ENCODE measurements around the gene QKI. TPM values are rescaled to one million over a fixed set of nuclear protein-coding genes. Genes with fewer than 3 reads are reported as not detected.

The QKI gene
- total RNA-seq, 1 experiment from 2014 or later = 50.8 TPM

- H3K9me3 ChIP-seq (ENCODE audit: insufficient read depth, low read depth) = no peaks in the 10 kb centered on the region
- H3K27ac ChIP-seq = no peak overlapping the region
- DNase-seq = no peak
- TF ChIP-seq CTCF (conservative IDR thresholded peaks at IDR 0.05) = no peak
- no peak for TF ChIP-seq EZH2 (IDR thresholded peaks at IDR 0.05; ENCODE audit: low read depth)
- H2AFZ ChIP-seq = no peak overlapping the region
- H3K36me3 ChIP-seq (ENCODE audit: low read depth) = peaks cover 11% of the 10 kb centered on the region; the same call in 1 of the 2 replicates
- no peaks in the 10 kb centered on the region for H3K4me1 ChIP-seq (replicated peaks; ENCODE audit: insufficient read depth)
- no peaks in the 10 kb centered on the region for H3K27me3 ChIP-seq (ENCODE audit: insufficient read depth, low read depth)
- H3K4me2 ChIP-seq = no peak overlapping the region
- H3K4me3 ChIP-seq = no peak overlapping the region
- POLR2A ChIA-PET (ENCODE audit: unreplicated experiment) = no interaction called here
- BruUV-seq (replicated peaks) = no TSS peak
- H4K20me1 ChIP-seq (ENCODE audit: insufficient read depth) = peaks cover 87% of the 10 kb centered on the region
- peaks cover 13% of the 10 kb centered on the region for H3F3A ChIP-seq (ENCODE audit: insufficient read depth, low read depth)
- intact Hi-C loops (cut with micrococcal nuclease; ENCODE audit: unreplicated experiment) = no loop called here
- no peaks in the 10 kb centered on the region for H3K9me2 ChIP-seq (ENCODE audit: insufficient read depth)
- CTCF ChIA-PET = no interaction called here
- peaks cover 99% of the 10 kb centered on the region for H3K79me2 ChIP-seq (ENCODE audit: low read depth)
Measured at GRCh38 chr6:163459007-163459406, 44.5 kb downstream of the QKI start.

GRCh38 chr6:163459536-163459935 lies 45.0 kb downstream of the QKI start:
- BruUV-seq (replicated peaks) = no TSS peak
- no peak overlapping the region for H3K4me3 ChIP-seq
- no peak for DNase-seq
- ChIA-PET POLR2A (ENCODE audit: unreplicated experiment) (no interaction called here), CTCF (no interaction called here)
- no peaks in the 10 kb centered on the region for H3K27me3 ChIP-seq (ENCODE audit: insufficient read depth, low read depth)
- H3K4me2 ChIP-seq = no peak overlapping the region
- peaks cover 98% of the 10 kb centered on the region for H3K79me2 ChIP-seq (ENCODE audit: low read depth)
- TF ChIP-seq EZH2 (IDR thresholded peaks at IDR 0.05; ENCODE audit: low read depth) (no peak), CTCF (conservative IDR thresholded peaks at IDR 0.05) (no peak)
- no peaks in the 10 kb centered on the region for H3K9me2 ChIP-seq (ENCODE audit: insufficient read depth)
- H4K20me1 ChIP-seq (ENCODE audit: insufficient read depth) = peaks cover 87% of the 10 kb centered on the region
- H2AFZ ChIP-seq = no peak overlapping the region
- no peaks in the 10 kb centered on the region for H3K9me3 ChIP-seq (ENCODE audit: insufficient read depth, low read depth)
- H3F3A ChIP-seq (ENCODE audit: insufficient read depth, low read depth) = peaks cover 11% of the 10 kb centered on the region; the same call in 1 of the 2 replicates
- H3K36me3 ChIP-seq (ENCODE audit: low read depth) = peaks cover 8% of the 10 kb centered on the region; the same call in 1 of the 2 replicates
- H3K4me1 ChIP-seq (replicated peaks; ENCODE audit: insufficient read depth) = no peaks in the 10 kb centered on the region
- no peak overlapping the region for H3K27ac ChIP-seq
- intact Hi-C loops (cut with micrococcal nuclease; ENCODE audit: unreplicated experiment) = no loop called here

- Histone ChIP-seq H3K36me3 (ENCODE audit: low read depth) (peaks cover 5% of the 10 kb centered on the region; the same call in 1 of the 2 replicates), H3K4me3 (no peak overlapping the region), H3K27ac (no peak overlapping the region), H3K9me3 (ENCODE audit: insufficient read depth, low read depth) (no peaks in the 10 kb centered on the region), H3K4me1 (replicated peaks; ENCODE audit: insufficient read depth) (no peaks in the 10 kb centered on the region), H2AFZ (no peak overlapping the region), H3K4me2 (no peak overlapping the region), H3K9me2 (ENCODE audit: insufficient read depth) (no peaks in the 10 kb centered on the region), H4K20me1 (ENCODE audit: insufficient read depth) (peaks cover 81% of the 10 kb centered on the region), H3F3A (ENCODE audit: insufficient read depth, low read depth) (peaks cover 11% of the 10 kb centered on the region; the same call in 1 of the 2 replicates), H3K27me3 (ENCODE audit: insufficient read depth, low read depth) (no peaks in the 10 kb centered on the region), H3K79me2 (ENCODE audit: low read depth) (peaks cover 98% of the 10 kb centered on the region)
- TF ChIP-seq CTCF (conservative IDR thresholded peaks at IDR 0.05) (no peak), EZH2 (IDR thresholded peaks at IDR 0.05; ENCODE audit: low read depth) (no peak)
- POLR2A ChIA-PET (ENCODE audit: unreplicated experiment) = no interaction called here
- no peak for DNase-seq
- intact Hi-C loops (cut with micrococcal nuclease; ENCODE audit: unreplicated experiment) = no loop called here
- no TSS peak for BruUV-seq (replicated peaks)
- CTCF ChIA-PET = no interaction called here
Measured at GRCh38 chr6:163460307-163460782, 45.8 kb downstream of the QKI start.

Data from PC-9 (cell line).